Measurements from ENCODE around the gene UGT1A4. TPM values are rescaled to one million over a fixed set of nuclear protein-coding genes. Genes with fewer than 3 reads are reported as not detected.
"Not testable (repeated sequence)": the region's sequence is repeated elsewhere in the genome, so short reads cannot be mapped to it uniquely, and the experiment has no call there.

The UGT1A4 gene
- total RNA-seq, 2 experiments from 2014 or later: not detected

GRCh38 chr2:233699424-233700027 is 19.0 kb upstream of the UGT1A4 start:
- intact Hi-C loops (cut with micrococcal nuclease): no loop called here
- no peaks in the 10 kb centered on the region for H3K9me3 Mint-ChIP-seq
- H3K4me1 Mint-ChIP-seq (ENCODE audit: low read depth): no peaks in the 10 kb centered on the region
- TF ChIP-seq CTCF (IDR thresholded peaks at IDR 0.05): no peak
- H3K4me3 Mint-ChIP-seq: no peak overlapping the region
- H3K36me3 Mint-ChIP-seq (ENCODE audit: low read depth): no peaks in the 10 kb centered on the region
- H3K27me3 Mint-ChIP-seq: peaks cover 8% of the 10 kb centered on the region
- ChIA-PET CTCF (no interaction called here), POLR2A (no interaction called here)
- DNase-seq (no peak), ATAC-seq (no peak)
- no peak overlapping the region for H3K27ac Mint-ChIP-seq

GRCh38 chr2:233700028-233700635 is 18.4 kb upstream of the UGT1A4 start:
- ChIA-PET POLR2A (no interaction called here), CTCF (no interaction called here)
- no peak for TF ChIP-seq CTCF (IDR thresholded peaks at IDR 0.05)
- Mint-ChIP-seq H3K9me3 (no peaks in the 10 kb centered on the region), H3K36me3 (ENCODE audit: low read depth) (no peaks in the 10 kb centered on the region), H3K27me3 (peaks cover 8% of the 10 kb centered on the region), H3K4me1 (ENCODE audit: low read depth) (no peaks in the 10 kb centered on the region), H3K27ac (no peak overlapping the region), H3K4me3 (no peak overlapping the region)
- DNase-seq (no peak), ATAC-seq (no peak)
- intact Hi-C loops (cut with micrococcal nuclease): no loop called here

- H3K4me3 Mint-ChIP-seq; H3K9me3 Mint-ChIP-seq; intact Hi-C loops (cut with micrococcal nuclease); H3K27me3 Mint-ChIP-seq; H3K27ac Mint-ChIP-seq; H3K4me1 Mint-ChIP-seq (ENCODE audit: low read depth); POLR2A ChIA-PET; CTCF ChIA-PET; H3K36me3 Mint-ChIP-seq (ENCODE audit: low read depth); ATAC-seq; DNase-seq: not testable (repeated sequence)
These were observed 17.7 kb upstream of the UGT1A4 start for GRCh38 chr2:233700842-233701241.

- no peak for ATAC-seq
- CTCF ChIA-PET: no interaction called here
These were observed 16.3 kb upstream of the UGT1A4 start for GRCh38 chr2:233702238-233702637.

GRCh38 chr2:233705911-233706506 is 12.5 kb upstream of the UGT1A4 start:
- ChIA-PET POLR2A (no interaction called here), CTCF (no interaction called here)
- H3K27me3 Mint-ChIP-seq: peaks cover 5% of the 10 kb centered on the region
- no peak overlapping the region for H3K4me3 Mint-ChIP-seq
- ATAC-seq (no peak), DNase-seq (no peak)
- no peaks in the 10 kb centered on the region for H3K9me3 Mint-ChIP-seq
- H3K4me1 Mint-ChIP-seq (ENCODE audit: low read depth): no peaks in the 10 kb centered on the region
- H3K36me3 Mint-ChIP-seq (ENCODE audit: low read depth): no peaks in the 10 kb centered on the region
- TF ChIP-seq CTCF (IDR thresholded peaks at IDR 0.05): no peak
- intact Hi-C loops (cut with micrococcal nuclease): no loop called here
- no peak overlapping the region for H3K27ac Mint-ChIP-seq

More at GRCh38 chr2:233702238-233702637, 16.3 kb upstream of the UGT1A4 start:
- Mint-ChIP-seq H3K27me3 (peaks cover 4% of the 10 kb centered on the region), H3K36me3 (ENCODE audit: low read depth) (no peaks in the 10 kb centered on the region), H3K4me1 (ENCODE audit: low read depth) (no peaks in the 10 kb centered on the region), H3K27ac (no peak overlapping the region), H3K4me3 (no peak overlapping the region), H3K9me3 (no peaks in the 10 kb centered on the region)
- intact Hi-C loops (cut with micrococcal nuclease): no loop called here
- TF ChIP-seq CTCF (IDR thresholded peaks at IDR 0.05): no peak
- POLR2A ChIA-PET: no interaction called here
- no peak for DNase-seq

Data from activated CD8-positive, alpha-beta T cell treated with anti-CD3 and anti-CD28 coated beads for 36 hours (primary cell).